ENCODE measurements around the gene MAP7D1. TPM values are rescaled to one million over a fixed set of nuclear protein-coding genes. Genes with fewer than 3 reads are reported as not detected.
A peak's percentile ranks its signal among the peaks of the same experiment; 100 is the strongest.

MAP7D1 gene
- total RNA-seq, 4 donors from 2014 or later, result 115 to 171 (median 153) TPM

DNA sequence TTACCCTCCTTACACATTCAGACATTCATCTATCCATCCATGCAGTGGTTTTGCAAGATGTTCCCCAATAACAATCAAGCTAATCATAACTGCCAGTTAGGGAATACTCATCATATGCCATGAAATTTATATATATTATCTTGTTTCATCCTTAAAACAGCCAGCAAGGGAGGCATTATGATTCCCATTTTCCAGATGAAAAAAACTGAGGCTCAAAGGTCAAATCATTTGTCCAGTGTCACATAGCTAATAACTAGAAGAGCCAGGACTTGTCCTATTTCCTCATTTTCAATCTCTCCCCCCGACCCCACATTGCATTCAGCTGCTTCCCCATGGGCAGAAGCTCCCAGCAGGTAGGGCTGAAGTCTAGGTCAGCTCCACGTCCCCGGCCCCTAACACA is 23.9 kb upstream of the MAP7D1 start:
- H3K4me3 ChIP-seq (ENCODE audit: low read depth, poor library complexity, severe bottlenecking), result no peak overlapping the region
- 86% methylated on average over 3 of the region's 3 CpGs for WGBS, 2 donors
- no peak for TF ChIP-seq POLR2A (IDR thresholded peaks at IDR 0.05)
- TF ChIP-seq, protein P1, sequence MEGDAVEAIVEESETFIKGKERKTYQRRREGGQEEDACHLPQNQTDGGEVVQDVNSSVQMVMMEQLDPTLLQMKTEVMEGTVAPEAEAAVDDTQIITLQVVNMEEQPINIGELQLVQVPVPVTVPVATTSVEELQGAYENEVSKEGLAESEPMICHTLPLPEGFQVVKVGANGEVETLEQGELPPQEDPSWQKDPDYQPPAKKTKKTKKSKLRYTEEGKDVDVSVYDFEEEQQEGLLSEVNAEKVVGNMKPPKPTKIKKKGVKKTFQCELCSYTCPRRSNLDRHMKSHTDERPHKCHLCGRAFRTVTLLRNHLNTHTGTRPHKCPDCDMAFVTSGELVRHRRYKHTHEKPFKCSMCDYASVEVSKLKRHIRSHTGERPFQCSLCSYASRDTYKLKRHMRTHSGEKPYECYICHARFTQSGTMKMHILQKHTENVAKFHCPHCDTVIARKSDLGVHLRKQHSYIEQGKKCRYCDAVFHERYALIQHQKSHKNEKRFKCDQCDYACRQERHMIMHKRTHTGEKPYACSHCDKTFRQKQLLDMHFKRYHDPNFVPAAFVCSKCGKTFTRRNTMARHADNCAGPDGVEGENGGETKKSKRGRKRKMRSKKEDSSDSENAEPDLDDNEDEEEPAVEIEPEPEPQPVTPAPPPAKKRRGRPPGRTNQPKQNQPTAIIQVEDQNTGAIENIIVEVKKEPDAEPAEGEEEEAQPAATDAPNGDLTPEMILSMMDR (IDR thresholded peaks at IDR 0.05), result no peak
- intact Hi-C loops (cut with DNase I; ENCODE audit: low total_unique reads), result no loop called here
- DNase-seq (ENCODE audit: low spot score in 2 of 2), result no peak

DNA sequence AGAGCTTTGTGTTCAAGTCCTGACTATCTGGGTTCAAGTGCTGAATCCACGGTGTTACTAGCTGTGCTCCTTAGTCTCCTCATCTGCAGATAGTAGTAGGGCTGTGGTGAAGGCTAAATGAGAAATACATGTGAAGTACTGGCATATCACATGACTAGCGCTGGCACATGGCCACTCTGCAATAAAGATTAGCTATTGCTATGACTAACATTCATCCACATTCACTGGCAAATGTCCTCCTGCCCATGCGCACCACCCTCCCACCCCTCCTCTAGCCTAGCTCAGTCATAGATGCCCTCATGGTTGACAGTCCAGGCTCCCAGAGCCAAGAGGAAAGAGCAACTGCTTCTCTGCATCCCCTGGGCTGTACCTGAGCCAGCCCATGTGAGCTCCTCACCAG is 22.5 kb upstream of the MAP7D1 start:
- WGBS, 2 donors, result 27 to 32% methylated on average over 3 of the region's 3 CpGs
- H3K4me3 ChIP-seq (ENCODE audit: low read depth, poor library complexity, severe bottlenecking), result no peak overlapping the region
- intact Hi-C loops (cut with DNase I; ENCODE audit: low total_unique reads), result no loop called here
- DNase-seq (ENCODE audit: low spot score in 2 of 2), result peak; percentile 76 to 94
- TF ChIP-seq, protein P1 (IDR thresholded peaks at IDR 0.05), result no peak
- TF ChIP-seq POLR2A (IDR thresholded peaks at IDR 0.05), result no peak

DNA sequence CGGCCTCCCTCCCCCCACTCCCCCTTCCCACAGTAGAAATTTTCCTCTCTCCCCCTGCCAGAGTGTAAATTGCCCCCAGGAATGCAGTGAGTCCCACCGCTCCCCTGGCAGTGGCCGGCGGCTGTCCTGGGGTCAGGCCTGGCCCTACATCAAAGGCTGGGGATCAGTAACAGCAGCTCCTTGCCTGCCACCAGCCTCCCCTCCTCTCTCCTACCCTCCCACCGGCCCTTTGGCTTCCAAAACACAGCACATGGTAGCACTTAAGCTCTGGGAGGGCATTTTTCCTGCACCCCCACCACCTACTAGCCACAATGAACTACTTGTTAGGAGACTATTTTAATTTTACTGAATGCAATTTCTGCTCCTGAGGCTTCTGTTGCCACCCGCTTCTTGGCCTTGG is 21.9 kb upstream of the MAP7D1 start:
- 61 to 69% methylated on average over 6 of the region's 6 CpGs for WGBS, 2 donors
- H3K4me3 ChIP-seq (ENCODE audit: low read depth, poor library complexity, severe bottlenecking), result no peak overlapping the region
- DNase-seq (ENCODE audit: low spot score in 2 of 2), result no peak
- intact Hi-C loops (cut with DNase I; ENCODE audit: low total_unique reads), result no loop called here
- no peak for TF ChIP-seq POLR2A (IDR thresholded peaks at IDR 0.05)
- TF ChIP-seq, protein P1 (IDR thresholded peaks at IDR 0.05), result no peak

DNA sequence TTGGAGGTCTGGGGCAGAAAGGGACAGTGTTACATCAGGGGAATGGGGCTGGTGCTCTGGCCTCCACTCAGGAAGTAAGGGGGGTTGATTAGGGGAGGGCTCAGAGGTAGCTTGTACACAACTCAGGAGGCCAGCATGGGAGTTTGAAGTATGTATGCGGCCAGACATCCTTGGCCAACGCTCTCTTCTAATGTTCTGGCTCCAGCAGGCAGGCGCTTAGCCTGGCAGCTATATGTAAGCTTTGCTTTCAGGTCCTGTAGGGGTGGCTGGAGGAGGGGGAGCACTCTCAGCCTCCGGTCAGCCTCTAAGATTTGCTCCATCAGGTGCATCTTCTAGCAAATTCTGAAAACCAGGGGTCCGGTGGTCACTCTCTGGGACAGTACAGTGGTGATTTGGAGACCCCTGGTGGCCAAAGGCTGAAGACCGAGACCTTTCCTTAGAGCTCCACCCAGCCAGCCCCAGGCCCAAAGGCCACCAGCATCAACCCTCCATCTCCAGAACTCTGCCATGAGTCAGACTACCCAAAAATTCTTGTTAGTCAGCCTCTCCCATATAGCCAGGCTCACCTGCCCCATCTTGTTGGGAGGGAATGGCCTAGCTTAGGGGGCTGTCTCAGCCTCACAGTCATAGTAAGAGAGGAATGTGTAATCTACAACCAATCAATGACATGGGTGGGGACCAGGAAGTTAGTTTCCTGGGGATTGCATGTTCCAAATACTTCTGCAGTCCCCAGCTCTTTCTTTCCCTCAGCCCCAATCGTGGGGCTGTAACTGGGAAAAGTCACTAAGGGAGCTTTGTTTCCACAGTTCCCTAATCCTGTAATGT is 21.2 kb upstream of the MAP7D1 start:
- no peak overlapping the region for H3K4me3 ChIP-seq (ENCODE audit: low read depth, poor library complexity, severe bottlenecking)
- peak in 1 of 2 donors; percentile 44 for DNase-seq (ENCODE audit: low spot score in 2 of 2)
- intact Hi-C loops (cut with DNase I; ENCODE audit: low total_unique reads), result no loop called here
- TF ChIP-seq, protein P1 (IDR thresholded peaks at IDR 0.05), result peak in 1 of 3 donors; percentile 36
- TF ChIP-seq POLR2A (IDR thresholded peaks at IDR 0.05), result no peak
- WGBS, 2 donors, result 49 to 50% methylated on average over 7 of the region's 7 CpGs

DNA sequence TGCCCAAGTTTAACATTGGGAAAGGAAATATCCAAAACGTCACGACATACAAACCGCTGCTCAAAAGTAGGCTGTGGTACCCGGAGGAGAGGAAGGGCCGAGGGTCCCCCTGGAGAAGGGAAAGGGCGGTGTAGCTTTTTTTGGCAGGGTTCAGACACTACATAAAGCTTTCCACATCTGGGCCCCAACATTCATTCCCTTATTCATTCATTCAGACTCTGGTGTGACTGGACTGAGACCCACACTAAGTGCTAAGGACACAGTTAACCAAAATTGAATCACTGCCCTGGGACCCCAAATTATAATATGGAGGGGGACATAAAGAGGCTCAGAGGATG is 20.7 kb upstream of the MAP7D1 start:
- no peak for DNase-seq (ENCODE audit: low spot score in 2 of 2)
- intact Hi-C loops (cut with DNase I; ENCODE audit: low total_unique reads), result no loop called here
- H3K4me3 ChIP-seq (ENCODE audit: low read depth, poor library complexity, severe bottlenecking), result no peak overlapping the region
- WGBS, 2 donors, result 38 to 46% methylated on average over 6 of the region's 6 CpGs
- TF ChIP-seq, protein P1 (IDR thresholded peaks at IDR 0.05), result no peak
- TF ChIP-seq POLR2A (IDR thresholded peaks at IDR 0.05), result no peak

DNA sequence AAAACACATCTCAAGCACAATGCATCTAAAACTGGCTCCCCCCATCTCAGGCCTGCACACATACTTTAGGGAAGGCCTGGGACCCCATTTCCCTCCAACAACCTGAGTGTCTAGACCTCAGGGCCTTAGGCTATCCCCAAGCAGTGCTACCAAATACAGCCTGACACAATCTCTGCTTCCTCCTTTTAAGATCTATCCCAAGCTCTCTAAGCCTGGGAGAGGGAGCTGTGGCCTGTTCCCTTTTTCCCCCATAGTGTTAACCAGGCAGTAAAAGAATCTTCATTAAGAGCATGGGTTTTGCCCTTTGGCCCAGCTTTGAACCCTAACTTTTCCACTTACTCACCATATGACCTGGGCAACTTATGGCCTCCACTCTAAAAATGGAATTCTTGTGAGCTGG is 20.2 kb upstream of the MAP7D1 start:
- TF ChIP-seq POLR2A (IDR thresholded peaks at IDR 0.05), result no peak
- intact Hi-C loops (cut with DNase I; ENCODE audit: low total_unique reads), result no loop called here
- no peak overlapping the region for H3K4me3 ChIP-seq (ENCODE audit: low read depth, poor library complexity, severe bottlenecking)
- DNase-seq (ENCODE audit: low spot score in 2 of 2), result no peak
